A673 (cell line): ENCODE measurements around the gene FAM131C. TPM values are rescaled to one million over a fixed set of nuclear protein-coding genes. Genes with fewer than 3 reads are reported as not detected.

Experiments used
- Bru-seq: library from RNA; stranded (reverse); fragments of 400-500 nt; gene quantifications from one replicate; lab custom pipeline; 2021; lab: Mats Ljungman, UMichigan
- BruChase-seq, 2 experiments: library from RNA; stranded (reverse); fragments of 400-500 nt; gene quantifications; one replicate each; lab custom pipeline; 2021; lab: Mats Ljungman, UMichigan
- BruUV-seq: library from RNA; stranded (reverse); fragments of 400-500 nt; replicated peaks from 2 replicates; lab custom pipeline; 2021; lab: Mats Ljungman, UMichigan
- CTCF ChIA-PET: fragments of 300-600 bp; sonication (Branson Sonifier 250); formaldehyde crosslinking; loops from one replicate; lab custom pipeline; 2022; ENCODE audit warnings: antibody characterized with exemption; lab: Charles Lee
- POLR2A ChIA-PET: fragments of 300-600 bp; sonication (Branson Sonifier 250); formaldehyde crosslinking; loops from one replicate; lab custom pipeline; 2022; ENCODE audit warnings: antibody characterized with exemption; ENCODE audit not compliant: low non-redundant PET; lab: Charles Lee
- DNase-seq: peaks from one replicate; pipeline ENCODE4 v3.0.0-alpha.2; 2015; ENCODE audit warnings: low spot score
- H3K27ac ChIP-seq: fragments of 200-600 bp; sonication (generic); 2 replicates; pipeline ENCODE4 v1.5.1; 2016; ENCODE audit warnings: mixed run types, low read depth, mild to moderate bottlenecking, mixed read lengths, antibody characterized with exemption, low read length; ENCODE audit not compliant: poor library complexity, severe bottlenecking
- H3K27me3 ChIP-seq: fragments of 200-600 bp; sonication (generic); replicated peaks from 2 replicates; pipeline ENCODE4 v1.6.1; 2017; ENCODE audit warnings: mixed run types, low read depth, mild to moderate bottlenecking, mixed read lengths, antibody characterized with exemption, low read length; ENCODE audit not compliant: insufficient read depth, poor library complexity
- H3K36me3 ChIP-seq: fragments of 200-600 bp; sonication (generic); 2 replicates; pipeline ENCODE4 v1.6.1; 2016; ENCODE audit warnings: mixed run types, mild to moderate bottlenecking, mixed read lengths, antibody characterized with exemption, low read length; ENCODE audit not compliant: insufficient read depth, poor library complexity, severe bottlenecking
- H3K4me1 ChIP-seq: fragments of 200-600 bp; sonication (generic); 2 replicates; pipeline ENCODE4 v1.6.1; 2017; ENCODE audit warnings: mixed run types, mild to moderate bottlenecking, mixed read lengths, antibody characterized with exemption, low read length; ENCODE audit not compliant: insufficient read depth, poor library complexity, severe bottlenecking
- H3K4me3 ChIP-seq: fragments of 200-600 bp; sonication (generic); 2 replicates; pipeline ENCODE4 v1.5.1; 2016; ENCODE audit warnings: low read depth, mixed run types, mild to moderate bottlenecking, mixed read lengths, low read length; ENCODE audit not compliant: poor library complexity, severe bottlenecking
- H3K9me3 ChIP-seq: fragments of 200-600 bp; sonication (generic); 2 replicates; pipeline ENCODE4 v1.6.1; 2016; ENCODE audit warnings: mixed run types, low read depth, mild to moderate bottlenecking, mixed read lengths, antibody characterized with exemption, low read length; ENCODE audit not compliant: poor library complexity, severe bottlenecking
- CTCF ChIP-seq: fragments of 300-800, 200-600 bp; sonication (generic); conservative IDR thresholded peaks from 2 replicates; pipeline ENCODE4 v1.5.1; 2017; ENCODE audit warnings: low read depth, mild to moderate bottlenecking, antibody characterized with exemption, low read length, moderate library complexity, mixed read lengths
- EZH2 ChIP-seq: fragments of 200-600 bp; sonication (generic); IDR thresholded peaks from 2 replicates; pipeline ENCODE4 v1.6.1; 2017; ENCODE audit warnings: borderline replicate concordance, low read depth, mild to moderate bottlenecking, mixed read lengths, antibody characterized with exemption, low read length; ENCODE audit not compliant: poor library complexity, severe bottlenecking
- intact Hi-C: fragments of 100-400 bp; cut with micrococcal nuclease; formaldehyde crosslinking; loops from one replicate; pipeline ENCODE4 v1.10.0; 2022; ENCODE audit not compliant: unreplicated experiment
- long read RNA-seq: library from polyadenylated mRNA; stranded (forward); transcript quantifications from one replicate; pipeline ENCODE4 v2.0.0, GENCODE V29; 2022
- total RNA-seq: library from RNA; stranded (reverse); gene quantifications from 2 replicates; pipeline ENCODE4 v1.2.3, GENCODE V29; 2021

The FAM131C gene, protein sequence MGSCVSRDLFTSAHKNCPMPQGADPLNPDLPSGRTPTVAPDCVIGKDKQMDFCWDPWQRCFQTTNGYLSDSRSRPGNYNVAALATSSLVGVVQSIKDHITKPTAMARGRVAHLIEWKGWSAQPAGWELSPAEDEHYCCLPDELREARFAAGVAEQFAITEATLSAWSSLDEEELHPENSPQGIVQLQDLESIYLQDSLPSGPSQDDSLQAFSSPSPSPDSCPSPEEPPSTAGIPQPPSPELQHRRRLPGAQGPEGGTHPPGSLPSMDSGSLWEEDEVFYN
- total RNA-seq (0.71 and 1.3 TPM in 2 replicates), Bru-seq, nascent RNA (percentile 15 among the genes with signal in this experiment), BruChase-seq, experiment 1, labeled RNA remaining after a 2-hour chase (percentile 20 among the genes with signal in this experiment), BruChase-seq, experiment 2, labeled RNA remaining after a 6-hour chase (percentile 13 among the genes with signal in this experiment)
- long read RNA-seq, transcript FAM131C-201 (7 exons, 1,695 nt), result major isoform, 7 of 11 reads
- long read RNA-seq, partial matches to known transcripts, result 1 of 11 reads
- long read RNA-seq, other reads (novel, unspliced or antisense), result 3 of 11 reads

DNA sequence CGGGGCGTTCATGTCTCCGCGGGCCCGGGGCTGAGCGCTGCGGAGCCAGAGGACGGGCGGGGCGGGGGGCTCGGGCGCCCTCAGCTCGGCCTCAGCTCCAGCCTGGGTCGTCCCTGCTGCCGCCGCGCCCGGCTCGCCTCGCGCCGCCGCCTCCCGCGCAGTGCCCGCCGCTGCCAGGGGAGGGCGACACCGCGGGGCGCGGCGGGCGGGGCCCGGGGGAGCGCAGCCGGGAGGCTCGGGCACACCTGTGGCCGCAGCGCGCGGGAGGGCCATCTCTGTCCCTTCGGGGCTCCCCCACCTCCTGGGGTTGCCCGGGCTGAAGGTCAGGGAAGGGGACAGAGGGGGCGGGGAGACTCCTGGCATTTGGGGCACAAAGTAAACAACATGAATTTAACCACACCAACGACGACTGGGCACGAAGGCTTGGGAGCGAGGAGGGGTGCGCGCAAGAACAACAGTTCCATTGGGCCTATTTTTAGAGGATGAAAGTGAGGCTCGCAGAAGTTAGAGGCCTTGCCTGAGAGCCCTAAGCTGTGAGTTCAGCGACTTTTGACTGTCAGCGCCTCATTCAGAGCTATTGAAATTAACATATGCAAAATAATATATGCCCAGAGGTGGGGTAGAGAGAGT is at the start of gene FAM131C:
Gene FAM131C, minus strand, starts transcription at position 162 of the 630 bp plus-strand sequence. CDS start 209 bp downstream, outside the sequence.
- Histone ChIP-seq H3K36me3 (no peaks in the 10 kb centered on the region), H3K27me3 (no peaks in the 10 kb centered on the region), H3K4me3 (peak within 1 kb of the TSS; percentile 53), H3K27ac (no peak within 1 kb of the TSS), H3K9me3 (no peaks in the 10 kb centered on the region), H3K4me1 (no peaks in the 10 kb centered on the region)
- DNase-seq, result peak; percentile 47
- BruUV-seq, result no TSS peak
- ChIA-PET CTCF (interaction anchor here (0.5 to 1.5 kb wide), 4 partner anchors 9 to 175 kb away, joined by 3 to 5 read pairs (median 4); no protein-coding TSS in a partner anchor), POLR2A (interaction anchor here (0.6 kb wide), 1 partner anchor 15 kb away, joined by 3 read pairs; no protein-coding TSS in a partner anchor)
- intact Hi-C loops, result no loop called here
- TF ChIP-seq CTCF (no peak; the same call in 1 of the 2 replicates), EZH2 (no peak)

- intact Hi-C loops, result no loop called here
- DNase-seq, result peak; percentile 93
- no TSS peak for BruUV-seq
- TF ChIP-seq EZH2, result no peak
- no peak for TF ChIP-seq CTCF
- Histone ChIP-seq H3K27ac (peak overlapping the region; percentile 59), H3K27me3 (no peaks in the 10 kb centered on the region), H3K4me1 (peaks cover 51% of the 10 kb centered on the region), H3K9me3 (no peaks in the 10 kb centered on the region), H3K4me3 (no peak overlapping the region), H3K36me3 (peaks cover 21% of the 10 kb centered on the region)
- ChIA-PET POLR2A (no interaction called here), CTCF (no interaction called here)
These were observed 49.5 kb upstream of the FAM131C start for GRCh38 chr1:16122916-16123315.

DNA sequence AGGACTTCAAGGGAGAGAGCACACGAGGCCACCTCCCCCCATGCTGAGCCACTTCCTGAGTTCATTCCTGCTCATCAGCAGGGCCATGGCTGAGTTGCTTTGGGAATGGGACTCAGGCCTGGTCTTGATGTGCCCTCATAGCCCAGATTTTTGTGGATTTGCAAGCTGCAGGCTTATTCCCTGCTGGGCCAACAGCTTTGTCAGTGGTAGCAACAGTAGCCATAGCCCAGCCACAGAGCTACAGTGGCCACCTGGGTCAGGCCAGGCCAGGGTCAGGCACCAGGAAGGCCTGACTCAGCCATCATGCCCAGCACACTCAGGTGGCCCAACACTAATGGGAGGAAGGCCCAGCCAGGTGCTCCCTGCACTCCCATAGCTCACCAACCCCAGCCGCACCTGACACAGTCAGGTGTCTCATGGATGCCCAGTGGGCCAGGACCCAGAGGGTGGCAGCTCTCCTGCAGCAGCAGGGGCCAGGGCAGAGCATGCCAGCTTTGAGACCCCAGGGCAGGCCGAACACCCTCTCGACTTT is 49.0 kb upstream of the FAM131C start:
- TF ChIP-seq EZH2 (no peak), CTCF (no peak)
- Histone ChIP-seq H3K4me1 (peaks cover 46% of the 10 kb centered on the region), H3K36me3 (peaks cover 16% of the 10 kb centered on the region), H3K27me3 (no peaks in the 10 kb centered on the region), H3K9me3 (no peaks in the 10 kb centered on the region), H3K27ac (peak overlapping the region; percentile 59), H3K4me3 (no peak overlapping the region)
- ChIA-PET CTCF (no interaction called here), POLR2A (no interaction called here)
- no peak for DNase-seq
- intact Hi-C loops, result no loop called here
- no TSS peak for BruUV-seq
